ENCODE results near the gene MYOT. TPM values are rescaled to one million over a fixed set of nuclear protein-coding genes. Genes with fewer than 3 reads are reported as not detected.

The MYOT gene
- total and polyA plus RNA-seq, 2 of the 4 experiments (the other 2 are of a cell fraction) = not detected

DNA sequence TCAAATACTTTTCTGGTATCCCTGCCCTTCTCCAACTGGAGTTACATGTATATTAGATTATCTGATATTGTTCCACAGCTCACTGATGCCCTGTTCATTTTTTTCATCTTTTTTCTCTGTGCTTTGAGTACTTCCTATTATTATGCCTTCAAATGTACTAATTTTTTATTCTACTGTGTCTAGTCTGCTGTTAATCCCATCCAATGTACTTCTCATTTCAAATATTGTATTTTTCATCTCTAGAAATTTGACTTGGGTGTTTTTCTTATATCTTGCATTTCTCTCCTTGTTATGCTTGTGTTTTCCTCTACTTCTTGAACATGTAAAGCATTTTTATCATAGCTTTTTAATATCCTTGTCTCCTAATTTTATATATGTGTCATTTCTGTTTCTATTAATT, 41.6 kb upstream of the MYOT start:
- no peak overlapping the region for H2BK20ac ChIP-seq (ENCODE audit: low read depth, low read length)
- H3K27me3 ChIP-seq (ENCODE audit: control insufficient read depth, insufficient read depth, low read length) = no peaks in the 10 kb centered on the region; the same call in 1 of the 2 replicates
- H4K20me1 ChIP-seq (ENCODE audit: insufficient read depth, low read length) = no peaks in the 10 kb centered on the region
- TF ChIP-seq MXI1 (IDR thresholded peaks at IDR 0.05; ENCODE audit: borderline replicate concordance, low read depth, low read length) (no peak), RCOR1 (IDR thresholded peaks at IDR 0.05; ENCODE audit: insufficient replicate concordance, low read length) (no peak), FOS (IDR thresholded peaks at IDR 0.05; ENCODE audit: low read depth, low read length) (no peak), SMC3 (IDR thresholded peaks at IDR 0.05; ENCODE audit: low read depth, low read length) (no peak), MAZ (IDR thresholded peaks at IDR 0.05; ENCODE audit: borderline replicate concordance, low read depth, low read length) (no peak), RFX5 (IDR thresholded peaks at IDR 0.05; ENCODE audit: low read depth, low read length) (no peak), RAD21 (IDR thresholded peaks at IDR 0.05; ENCODE audit: low read length) (no peak), POLR2A (IDR thresholded peaks at IDR 0.05; ENCODE audit: low read depth, low read length) (no peak), CEBPB (IDR thresholded peaks at IDR 0.05; ENCODE audit: low read depth, low read length) (no peak), NFE2L2 (IDR thresholded peaks at IDR 0.05; ENCODE audit: low read depth, low read length) (no peak), BHLHE40 (IDR thresholded peaks at IDR 0.05; ENCODE audit: low read depth, low read length) (no peak), CHD1 (IDR thresholded peaks at IDR 0.05; ENCODE audit: low read depth, low read length) (no peak), MAFK (IDR thresholded peaks at IDR 0.05; ENCODE audit: low read depth, low read length) (no peak)
- TF ChIP-seq, protein P1, sequence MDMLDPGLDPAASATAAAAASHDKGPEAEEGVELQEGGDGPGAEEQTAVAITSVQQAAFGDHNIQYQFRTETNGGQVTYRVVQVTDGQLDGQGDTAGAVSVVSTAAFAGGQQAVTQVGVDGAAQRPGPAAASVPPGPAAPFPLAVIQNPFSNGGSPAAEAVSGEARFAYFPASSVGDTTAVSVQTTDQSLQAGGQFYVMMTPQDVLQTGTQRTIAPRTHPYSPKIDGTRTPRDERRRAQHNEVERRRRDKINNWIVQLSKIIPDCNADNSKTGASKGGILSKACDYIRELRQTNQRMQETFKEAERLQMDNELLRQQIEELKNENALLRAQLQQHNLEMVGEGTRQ (IDR thresholded peaks at IDR 0.05; ENCODE audit: low read depth, low read length) = no peak
- TF ChIP-seq, protein P2, sequence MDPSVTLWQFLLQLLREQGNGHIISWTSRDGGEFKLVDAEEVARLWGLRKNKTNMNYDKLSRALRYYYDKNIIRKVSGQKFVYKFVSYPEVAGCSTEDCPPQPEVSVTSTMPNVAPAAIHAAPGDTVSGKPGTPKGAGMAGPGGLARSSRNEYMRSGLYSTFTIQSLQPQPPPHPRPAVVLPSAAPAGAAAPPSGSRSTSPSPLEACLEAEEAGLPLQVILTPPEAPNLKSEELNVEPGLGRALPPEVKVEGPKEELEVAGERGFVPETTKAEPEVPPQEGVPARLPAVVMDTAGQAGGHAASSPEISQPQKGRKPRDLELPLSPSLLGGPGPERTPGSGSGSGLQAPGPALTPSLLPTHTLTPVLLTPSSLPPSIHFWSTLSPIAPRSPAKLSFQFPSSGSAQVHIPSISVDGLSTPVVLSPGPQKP (IDR thresholded peaks at IDR 0.05; ENCODE audit: borderline replicate concordance, low read depth, low read length) = no peak
- TF ChIP-seq, protein P3, sequence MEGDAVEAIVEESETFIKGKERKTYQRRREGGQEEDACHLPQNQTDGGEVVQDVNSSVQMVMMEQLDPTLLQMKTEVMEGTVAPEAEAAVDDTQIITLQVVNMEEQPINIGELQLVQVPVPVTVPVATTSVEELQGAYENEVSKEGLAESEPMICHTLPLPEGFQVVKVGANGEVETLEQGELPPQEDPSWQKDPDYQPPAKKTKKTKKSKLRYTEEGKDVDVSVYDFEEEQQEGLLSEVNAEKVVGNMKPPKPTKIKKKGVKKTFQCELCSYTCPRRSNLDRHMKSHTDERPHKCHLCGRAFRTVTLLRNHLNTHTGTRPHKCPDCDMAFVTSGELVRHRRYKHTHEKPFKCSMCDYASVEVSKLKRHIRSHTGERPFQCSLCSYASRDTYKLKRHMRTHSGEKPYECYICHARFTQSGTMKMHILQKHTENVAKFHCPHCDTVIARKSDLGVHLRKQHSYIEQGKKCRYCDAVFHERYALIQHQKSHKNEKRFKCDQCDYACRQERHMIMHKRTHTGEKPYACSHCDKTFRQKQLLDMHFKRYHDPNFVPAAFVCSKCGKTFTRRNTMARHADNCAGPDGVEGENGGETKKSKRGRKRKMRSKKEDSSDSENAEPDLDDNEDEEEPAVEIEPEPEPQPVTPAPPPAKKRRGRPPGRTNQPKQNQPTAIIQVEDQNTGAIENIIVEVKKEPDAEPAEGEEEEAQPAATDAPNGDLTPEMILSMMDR (conservative IDR thresholded peaks at IDR 0.05; ENCODE audit: low read depth, low read length) = no peak
- DNase-seq (no peak), ATAC-seq (ENCODE audit: low read depth) (no peak)
- no peak overlapping the region for H3K14ac ChIP-seq (replicated peaks; ENCODE audit: low read depth, low read length)
- H2AFZ ChIP-seq (replicated peaks; ENCODE audit: low read length, poor library complexity) = no peak overlapping the region
- H2BK15ac ChIP-seq (ENCODE audit: low read depth, low read length) = no peak overlapping the region
- no peak overlapping the region for H4K8ac ChIP-seq (ENCODE audit: low read depth in 2 of 2, low read length in 2 of 2)
- H2AK9ac ChIP-seq (replicated peaks; ENCODE audit: low read depth, low read length, poor library complexity) = no peak overlapping the region
- no peak overlapping the region for H2AK5ac ChIP-seq (ENCODE audit: low read depth, low read length)
- H3K9ac ChIP-seq (ENCODE audit: low read depth, low read length) = no peak overlapping the region
- H3K9me3 ChIP-seq (ENCODE audit: control insufficient read depth, insufficient read depth, low read length) = no peaks in the 10 kb centered on the region
- no peaks in the 10 kb centered on the region for H3K79me1 ChIP-seq (ENCODE audit: low read depth in 1 of 2, low read length in 2 of 2)
- H4K5ac ChIP-seq (ENCODE audit: low read depth, low read length) = no peak overlapping the region
- H3K36me3 ChIP-seq (ENCODE audit: control insufficient read depth, insufficient read depth, low read length) = no peaks in the 10 kb centered on the region
- H4K91ac ChIP-seq (ENCODE audit: insufficient read depth, low read depth, low read length) = no peak overlapping the region
- dilution Hi-C loops (cut with HindIII; ENCODE audit: low sequenced_read_pairs, unreplicated experiment) (no loop called here), in situ Hi-C loops (cut with MboI; ENCODE audit: low sequenced_read_pairs) (no loop called here), intact Hi-C loops (cut with micrococcal nuclease) (no loop called here)
- H3K23ac ChIP-seq (ENCODE audit: low read depth, low read length) = no peak overlapping the region
- H3K4me1 ChIP-seq (ENCODE audit: control insufficient read depth, insufficient read depth, low read length) = no peaks in the 10 kb centered on the region
- H3K9me1 ChIP-seq (ENCODE audit: insufficient read depth, low read length) = no peaks in the 10 kb centered on the region
- no peak overlapping the region for H2BK120ac ChIP-seq (ENCODE audit: low read depth, low read length)
- H3K4me3 ChIP-seq (ENCODE audit: insufficient read depth, low read depth, low read length) = no peak overlapping the region
- no peak overlapping the region for H3K4ac ChIP-seq (ENCODE audit: low read depth, low read length)
- POLR2A ChIA-PET (ENCODE audit: unreplicated experiment) = no interaction called here
- no peak overlapping the region for H3K4me2 ChIP-seq (ENCODE audit: low read depth, low read length)
- no peak overlapping the region for H3K56ac ChIP-seq (ENCODE audit: extremely low read depth, insufficient read depth, low read length)
- CTCF ChIA-PET = no interaction called here
- no peak overlapping the region for H2BK5ac ChIP-seq (ENCODE audit: low read depth, low read length, poor library complexity, severe bottlenecking)
- BruUV-seq (replicated peaks) = no TSS peak
- no peak overlapping the region for H3K27ac ChIP-seq (ENCODE audit: insufficient read depth, low read length)
- no peak overlapping the region for H3K18ac ChIP-seq (ENCODE audit: low read depth, low read length)
